SU-DHL-6 (cell line): ENCODE data around the gene NSG1.
A peak's percentile ranks its signal among the peaks of the same experiment; 100 is the strongest.

Experiments
- H2AFZ ChIP-seq: fragments of 200-600 bp; sonication (generic); 2 replicates; pipeline ENCODE4 v1.6.1; 2014; ENCODE audit warnings: low read depth, mild to moderate bottlenecking, moderate library complexity, mixed read lengths, antibody characterized with exemption, low read length; ENCODE audit not compliant: severe bottlenecking
- H3F3A ChIP-seq: fragments of 200-600 bp; shearing (Covaris generic); 2 replicates; pipeline ENCODE4 v1.6.0; 2016; ENCODE audit warnings: antibody characterized with exemption, mild to moderate bottlenecking; ENCODE audit not compliant: insufficient read depth
- H3K27ac ChIP-seq: fragments of 200-600 bp; sonication (generic); 2 replicates; pipeline ENCODE4 v1.5.1; 2016; ENCODE audit warnings: low read depth, mild to moderate bottlenecking, low read length, moderate library complexity, mixed read lengths
- H3K27me3 ChIP-seq: fragments of 200-600 bp; sonication (generic), shearing (Covaris generic); 2 replicates; pipeline ENCODE4 v1.6.0; 2014; ENCODE audit warnings: mild to moderate bottlenecking, low read length
- H3K36me3 ChIP-seq: fragments of 200-600 bp; sonication (generic); 2 replicates; pipeline ENCODE4 v1.6.1; 2014; ENCODE audit warnings: mild to moderate bottlenecking, low read length, mixed read lengths
- H3K4me2 ChIP-seq: fragments of 300-600, 200-600 bp; shearing (Covaris generic), sonication (generic); 2 replicates; pipeline ENCODE4 v1.6.0; 2014; ENCODE audit warnings: low read length, low read depth, mild to moderate bottlenecking; ENCODE audit not compliant: poor library complexity, severe bottlenecking
- H3K4me3 ChIP-seq: fragments of 200-600 bp; sonication (generic); 2 replicates; pipeline ENCODE4 v1.5.1; 2014; ENCODE audit warnings: antibody characterized with exemption, low read length, mild to moderate bottlenecking, mixed read lengths; ENCODE audit not compliant: insufficient read depth, poor library complexity, severe bottlenecking
- H3K79me2 ChIP-seq: fragments of 200-600 bp; sonication (generic); 2 replicates; pipeline ENCODE4 v1.6.1; 2014; ENCODE audit warnings: mild to moderate bottlenecking, low read length, moderate library complexity; ENCODE audit not compliant: insufficient read depth
- H3K9ac ChIP-seq: fragments of 200-600 bp; sonication (generic); 2 replicates; pipeline ENCODE4 v1.7.0; 2014; ENCODE audit warnings: mild to moderate bottlenecking, low read length
- H3K9me2 ChIP-seq: fragments of 200-600 bp; sonication (generic); replicated peaks from 2 replicates; pipeline ENCODE4 v1.6.1; 2014; ENCODE audit warnings: low read length; ENCODE audit not compliant: insufficient read depth
- H3K9me3 ChIP-seq: fragments of 200-600 bp; sonication (generic); 2 replicates; pipeline ENCODE4 v1.6.1; 2014; ENCODE audit warnings: low read length, mixed read lengths; ENCODE audit not compliant: insufficient read depth
- H4K20me1 ChIP-seq: fragments of 200-600 bp; sonication (generic); 2 replicates; pipeline ENCODE4 v1.6.1; 2014; ENCODE audit warnings: low read depth, mild to moderate bottlenecking, antibody characterized with exemption, low read length, moderate library complexity, mixed read lengths
- EZH2phosphoT487 ChIP-seq: fragments of 200-600 bp; sonication (generic), shearing (Covaris generic); conservative IDR thresholded peaks from 2 replicates; pipeline ENCODE4 v1.6.1; 2018; ENCODE audit warnings: mild to moderate bottlenecking, antibody characterized with exemption, low read length, moderate library complexity, mixed read lengths
- TF ChIP-seq, protein P1 (sequence below): fragments of 200-600 bp; sonication (generic); IDR thresholded peaks from one replicate; pipeline ENCODE4 v1.5.1; 2017; ENCODE audit warnings: antibody characterized with exemption, mild to moderate bottlenecking, low read length, moderate library complexity; ENCODE audit not compliant: insufficient read depth, poor library complexity, severe bottlenecking

The NSG1 gene

DNA sequence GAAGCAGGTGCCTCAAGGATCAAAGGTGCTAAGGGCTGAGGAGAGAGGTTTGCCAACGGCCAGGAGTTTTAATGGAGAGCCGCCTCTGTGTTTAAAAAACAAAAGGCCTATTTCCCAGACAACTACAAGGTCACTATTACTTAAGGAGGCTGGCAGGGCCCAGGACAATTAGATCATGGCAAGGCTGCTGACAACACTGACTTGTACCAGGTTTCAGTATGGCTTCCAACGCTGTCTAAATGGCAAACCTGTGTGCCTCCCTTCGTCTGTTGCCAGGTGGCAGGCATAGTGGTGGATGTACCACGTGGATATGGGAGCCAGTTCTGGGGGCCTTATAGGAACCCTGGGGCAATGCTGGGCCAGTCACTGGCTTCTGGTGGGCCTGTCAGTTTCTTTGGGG is 41.0 kb downstream of the NSG1 start:
- Histone ChIP-seq H3K4me3 (no peak overlapping the region), H3F3A (no peaks in the 10 kb centered on the region), H4K20me1 (no peaks in the 10 kb centered on the region), H3K4me2 (no peak overlapping the region), H3K9me2 (no peaks in the 10 kb centered on the region), H3K79me2 (no peaks in the 10 kb centered on the region), H3K9ac (no peak overlapping the region), H3K36me3 (no peaks in the 10 kb centered on the region), H2AFZ (no peak overlapping the region), H3K9me3 (no peaks in the 10 kb centered on the region), H3K27me3 (no peaks in the 10 kb centered on the region), H3K27ac (no peak overlapping the region)
- no peak for TF ChIP-seq EZH2phosphoT487
- TF ChIP-seq, protein P1, sequence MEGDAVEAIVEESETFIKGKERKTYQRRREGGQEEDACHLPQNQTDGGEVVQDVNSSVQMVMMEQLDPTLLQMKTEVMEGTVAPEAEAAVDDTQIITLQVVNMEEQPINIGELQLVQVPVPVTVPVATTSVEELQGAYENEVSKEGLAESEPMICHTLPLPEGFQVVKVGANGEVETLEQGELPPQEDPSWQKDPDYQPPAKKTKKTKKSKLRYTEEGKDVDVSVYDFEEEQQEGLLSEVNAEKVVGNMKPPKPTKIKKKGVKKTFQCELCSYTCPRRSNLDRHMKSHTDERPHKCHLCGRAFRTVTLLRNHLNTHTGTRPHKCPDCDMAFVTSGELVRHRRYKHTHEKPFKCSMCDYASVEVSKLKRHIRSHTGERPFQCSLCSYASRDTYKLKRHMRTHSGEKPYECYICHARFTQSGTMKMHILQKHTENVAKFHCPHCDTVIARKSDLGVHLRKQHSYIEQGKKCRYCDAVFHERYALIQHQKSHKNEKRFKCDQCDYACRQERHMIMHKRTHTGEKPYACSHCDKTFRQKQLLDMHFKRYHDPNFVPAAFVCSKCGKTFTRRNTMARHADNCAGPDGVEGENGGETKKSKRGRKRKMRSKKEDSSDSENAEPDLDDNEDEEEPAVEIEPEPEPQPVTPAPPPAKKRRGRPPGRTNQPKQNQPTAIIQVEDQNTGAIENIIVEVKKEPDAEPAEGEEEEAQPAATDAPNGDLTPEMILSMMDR: no peak

DNA sequence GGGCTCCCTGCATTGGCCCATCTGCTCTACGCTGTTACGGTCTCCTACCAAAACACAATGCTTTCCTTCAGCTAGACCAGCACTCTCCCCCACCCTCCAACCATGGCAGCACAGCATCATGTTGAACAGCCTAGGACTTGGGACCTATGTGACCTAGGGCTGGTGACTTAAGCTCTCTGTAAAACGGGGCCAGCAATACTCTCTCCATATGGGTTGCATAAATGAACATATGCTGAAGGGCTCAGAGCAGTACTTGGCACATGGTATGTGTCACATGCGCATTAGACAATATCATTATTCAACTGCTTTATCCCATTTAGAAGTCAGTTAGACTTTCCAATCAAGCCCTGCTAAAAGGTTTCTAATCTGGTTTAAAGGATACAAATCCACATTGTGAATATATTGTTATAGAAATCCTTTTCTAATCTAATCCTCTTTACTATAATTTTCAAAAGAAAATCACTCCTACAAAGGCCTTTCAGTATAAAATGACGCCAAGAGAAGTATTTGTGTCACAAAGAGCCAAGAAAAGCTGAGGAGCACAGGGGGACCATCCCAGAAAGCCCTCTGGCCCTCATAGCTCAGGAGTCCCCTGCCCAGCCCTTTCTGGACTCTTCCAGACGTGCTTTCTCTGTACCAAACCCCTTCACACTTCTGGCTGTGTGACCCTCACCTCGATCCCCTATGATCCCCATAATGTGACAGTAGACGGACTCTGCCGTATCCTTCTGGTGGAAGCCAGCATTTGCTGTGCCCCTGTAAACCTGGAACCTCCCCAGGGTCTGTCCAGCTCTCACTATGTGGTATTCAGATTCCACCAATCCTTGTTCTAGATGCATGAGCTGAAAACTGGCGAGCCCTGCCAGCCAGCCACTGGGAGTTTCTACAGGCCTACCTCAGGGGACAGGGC is 42.3 kb downstream of the NSG1 start:
- Histone ChIP-seq H3K9ac (no peak overlapping the region), H3K4me2 (no peak overlapping the region), H4K20me1 (no peaks in the 10 kb centered on the region), H3K9me3 (no peaks in the 10 kb centered on the region), H3K27ac (no peak overlapping the region), H3K36me3 (no peaks in the 10 kb centered on the region), H3F3A (no peaks in the 10 kb centered on the region), H3K27me3 (no peaks in the 10 kb centered on the region), H3K79me2 (no peaks in the 10 kb centered on the region), H2AFZ (no peak overlapping the region), H3K9me2 (no peaks in the 10 kb centered on the region), H3K4me3 (no peak overlapping the region)
- TF ChIP-seq EZH2phosphoT487: no peak
- TF ChIP-seq, protein P1: no peak

DNA sequence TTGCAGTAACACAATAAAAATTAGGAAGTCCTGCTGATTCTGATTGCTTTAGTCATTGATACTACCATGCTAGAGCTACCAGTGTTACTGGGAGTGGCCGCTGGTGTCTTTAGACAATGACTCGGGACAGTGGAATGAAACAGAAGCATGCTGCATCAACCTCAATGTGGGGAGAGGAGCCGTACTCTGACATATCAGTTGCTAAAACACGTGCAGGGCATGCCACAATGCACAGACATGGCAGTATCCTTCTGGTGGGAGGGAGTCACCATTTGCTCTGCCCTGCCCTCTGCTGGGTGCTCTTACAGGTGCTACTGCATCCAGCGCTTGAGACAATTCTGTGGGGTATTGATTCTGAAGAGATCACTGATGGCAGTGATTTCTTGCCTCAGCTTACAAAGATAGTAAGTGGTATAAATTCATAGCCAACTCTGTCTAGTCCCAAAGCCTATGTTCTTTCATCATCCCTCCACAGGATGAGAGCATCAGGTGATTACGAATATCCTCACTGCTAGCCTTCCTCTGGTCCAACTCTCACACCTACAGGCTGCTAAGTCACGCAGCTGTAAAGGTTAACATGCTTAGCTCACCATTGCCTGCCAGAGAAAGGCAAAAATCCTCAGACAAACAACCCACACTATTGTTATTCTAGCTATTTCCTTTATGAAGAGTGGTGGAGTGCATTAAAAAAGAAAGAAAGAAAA is 43.7 kb downstream of the NSG1 start:
- Histone ChIP-seq H4K20me1 (no peaks in the 10 kb centered on the region), H2AFZ (no peak overlapping the region), H3F3A (no peaks in the 10 kb centered on the region), H3K4me2 (no peak overlapping the region), H3K27me3 (no peaks in the 10 kb centered on the region), H3K27ac (no peak overlapping the region), H3K79me2 (no peaks in the 10 kb centered on the region), H3K9me3 (no peaks in the 10 kb centered on the region), H3K4me3 (no peak overlapping the region), H3K9me2 (no peaks in the 10 kb centered on the region), H3K9ac (no peak overlapping the region), H3K36me3 (no peaks in the 10 kb centered on the region)
- TF ChIP-seq, protein P1: peak; percentile 67
- TF ChIP-seq EZH2phosphoT487: no peak
